Fibroblast of lung (primary cell): ENCODE data around the gene SFTPB.

Experiments
- CTCF ChIP-seq, 2 donors: IDR thresholded peaks in 1 of 2; conservative IDR thresholded peaks in 1 of 2; 1 replicate in 1 of 2; 2 replicates in 1 of 2; pipeline ENCODE4 v1.5.1; 2011 to 2012; ENCODE audit warnings: low read length in 2 of 2, control low read depth in 1 of 2, inconsistent platforms in 1 of 2, low read depth in 1 of 2, mild to moderate bottlenecking in 1 of 2
- EZH2 ChIP-seq: IDR thresholded peaks from 2 replicates; pipeline ENCODE4 v1.5.1; 2012; ENCODE audit warnings: low read length, control low read depth, mild to moderate bottlenecking; ENCODE audit errors: missing control alignments

DNA sequence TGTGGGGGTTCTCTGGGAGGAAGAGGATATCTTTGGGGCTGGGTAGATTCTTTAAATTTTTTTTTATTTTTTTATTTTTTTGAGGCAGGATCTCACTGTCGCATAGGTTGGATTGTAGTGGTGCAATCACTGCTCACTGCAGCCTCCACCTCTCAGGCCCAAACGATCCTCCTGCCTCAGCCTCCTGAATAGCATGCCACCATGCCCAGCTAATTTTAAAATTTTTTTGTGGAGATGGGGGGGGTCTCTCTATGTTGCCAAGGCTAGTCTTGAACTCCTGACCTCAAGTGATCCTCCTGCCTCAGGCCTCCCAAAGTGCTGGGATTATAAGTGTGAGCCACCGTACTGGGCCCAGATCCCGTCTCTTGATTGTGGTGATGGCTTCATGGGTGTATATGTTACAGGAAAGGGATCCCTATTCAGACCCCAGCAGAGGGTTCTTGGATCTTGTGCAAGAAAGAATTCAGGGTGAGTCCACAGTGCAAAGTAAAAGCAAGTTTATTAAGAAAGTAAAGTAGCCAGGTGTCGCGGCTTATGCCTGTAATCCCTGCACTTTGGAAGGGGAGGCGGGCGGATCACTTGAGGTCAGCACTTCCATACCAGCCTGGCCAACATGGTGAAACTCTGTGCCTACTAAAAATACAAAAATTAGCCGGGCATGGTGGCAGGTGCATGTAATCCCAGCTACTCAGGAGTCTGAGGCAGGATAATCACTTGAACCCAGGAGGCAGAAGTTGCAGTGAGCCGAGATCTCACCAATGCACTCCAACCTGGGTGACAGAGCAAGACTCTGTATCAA is 54.1 kb downstream of the SFTPB start:
- TF ChIP-seq CTCF (conservative IDR thresholded peaks at IDR 0.05 in 1 of 2, IDR thresholded peaks at IDR 0.05 in 1 of 2; ENCODE audit: low read depth in 1 of 2, low read length in 2 of 2) (no peak), EZH2 (no peak)
